H1 (cell line): ENCODE results near the gene E2F8. TPM values are rescaled to one million over a fixed set of nuclear protein-coding genes. Genes with fewer than 3 reads are reported as not detected.

Experiments
- CTCF ChIA-PET: fragments of 300-600 bp; sonication (Branson Sonifier 250); formaldehyde crosslinking; loops from one replicate; lab custom pipeline; 2021; ENCODE audit not compliant: partially characterized antibody; lab: Charles Lee
- POLR2A ChIA-PET: fragments of 300-600 bp; sonication (Branson Sonifier 250); formaldehyde crosslinking; loops from one replicate; lab custom pipeline; 2021; ENCODE audit warnings: inconsistent platforms; ENCODE audit not compliant: partially characterized antibody; lab: Charles Lee
- DNase-seq, 2 experiments: peaks; one replicate each; pipeline versions ENCODE4 v3.0.0 to v3.0.0-alpha.2; 2010 to 2022; ENCODE audit warnings: low spot score in 2 of 2, low read depth in 1 of 2, mixed read lengths in 1 of 2
- FAIRE-seq: peaks from 2 replicates; lab custom pipeline; 2011; peaks lifted over from hg19 to GRCh38; lab: Jason Lieb, UNC
- H2AFZ ChIP-seq: 2 replicates; pipeline ENCODE4 v1.8.1; 2012; ENCODE audit warnings: low read length, inconsistent platforms
- H2AK5ac ChIP-seq: 2 replicates; pipeline ENCODE4 v1.6.1; 2013; ENCODE audit warnings: low read depth, low read length
- H2BK120ac ChIP-seq: replicated peaks from 2 replicates; pipeline ENCODE3; 2013; ENCODE audit warnings: low read depth, low read length, inconsistent platforms
- H2BK12ac ChIP-seq: 2 replicates; pipeline ENCODE4 v1.6.1; 2013; ENCODE audit warnings: low read depth, low read length
- H2BK15ac ChIP-seq: 2 replicates; pipeline ENCODE4 v1.6.1; 2013; ENCODE audit warnings: low read length
- H2BK20ac ChIP-seq: 2 replicates; pipeline ENCODE4 v1.6.1; 2013; ENCODE audit warnings: low read length
- H2BK5ac ChIP-seq: 2 replicates; pipeline ENCODE4 v1.6.1; 2013; ENCODE audit warnings: low read depth, low read length
- H3K14ac ChIP-seq: 2 replicates; pipeline ENCODE4 v1.6.1; 2013; ENCODE audit warnings: inconsistent platforms; ENCODE audit not compliant: insufficient read length
- H3K18ac ChIP-seq: 2 replicates; pipeline ENCODE4 v1.6.1; 2013; ENCODE audit warnings: low read length; ENCODE audit errors: extremely low read depth
- H3K23ac ChIP-seq: 2 replicates; pipeline ENCODE4 v1.6.1; 2013; ENCODE audit warnings: inconsistent platforms; ENCODE audit not compliant: insufficient read length
- H3K23me2 ChIP-seq: 2 replicates; pipeline ENCODE4 v1.6.1; 2013; ENCODE audit warnings: low read depth, low read length
- H3K27ac ChIP-seq: 2 replicates; pipeline ENCODE4 v1.6.1; 2011; ENCODE audit warnings: low read depth, low read length, inconsistent platforms
- H3K27me3 ChIP-seq, 4 experiments: replicated peaks in 1 of 4; 1 replicate in 1 of 4; 2 replicates in 3 of 4; pipeline versions ENCODE4 v1.6.1 to v1.8.1; 2011 to 2013; ENCODE audit warnings: low read length in 3 of 4, mild to moderate bottlenecking in 3 of 4, inconsistent platforms in 2 of 4, mixed read lengths in 2 of 4, moderate library complexity in 1 of 4; ENCODE audit not compliant: control insufficient read depth in 3 of 4, insufficient read depth in 3 of 4; ENCODE audit errors: extremely low read depth in 1 of 4
- H3K36me3 ChIP-seq, 4 experiments: 2 replicates each; pipeline versions ENCODE4 v1.6.1 to v1.8.1; 2011 to 2013; ENCODE audit warnings: mild to moderate bottlenecking in 4 of 4, low read length in 3 of 4, moderate library complexity in 2 of 4, control low read depth in 1 of 4, inconsistent platforms in 1 of 4; ENCODE audit not compliant: insufficient read depth in 4 of 4, control insufficient read depth in 2 of 4
- H3K4ac ChIP-seq: replicated peaks from 2 replicates; pipeline ENCODE3; 2013; ENCODE audit warnings: low read length, low read depth, mixed read lengths, inconsistent platforms; ENCODE audit not compliant: insufficient read length
- H3K4me1 ChIP-seq, 4 experiments: replicated peaks in 1 of 4; 1 replicate in 1 of 4; 2 replicates in 3 of 4; pipeline versions ENCODE4 v1.6.1 to v1.8.1; 2011 to 2013; ENCODE audit warnings: low read length in 3 of 4, inconsistent platforms in 2 of 4, mixed read lengths in 1 of 4; ENCODE audit not compliant: insufficient read depth in 4 of 4, control insufficient read depth in 3 of 4
- H3K4me2 ChIP-seq, 2 experiments: 2 replicates each; pipeline versions ENCODE4 v1.6.1 to v1.8.1; 2011 to 2013; ENCODE audit warnings: low read depth in 2 of 2, low read length in 2 of 2, control low read depth in 1 of 2, inconsistent platforms in 1 of 2, mild to moderate bottlenecking in 1 of 2; ENCODE audit not compliant: insufficient read depth in 1 of 2
- H3K4me3 ChIP-seq, 4 experiments: fragments of 200-600, 300-600 bp in 1 of 4; sonication (generic), shearing (Covaris generic), sonication (Bioruptor Twin) in 1 of 4; 2 replicates each; pipeline versions ENCODE4 v1.5.1 to v1.8.1; 2011 to 2016; ENCODE audit warnings: low read length in 4 of 4, low read depth in 3 of 4, control low read depth in 2 of 4, inconsistent platforms in 2 of 4, mild to moderate bottlenecking in 2 of 4, mixed read lengths in 1 of 4, moderate library complexity in 1 of 4; ENCODE audit not compliant: insufficient read depth in 2 of 4; ENCODE audit errors: extremely low read depth in 1 of 4
- H3K56ac ChIP-seq: replicated peaks from 2 replicates; pipeline ENCODE3; 2013; ENCODE audit warnings: low read depth, mild to moderate bottlenecking, mixed read lengths, low read length, inconsistent platforms; ENCODE audit not compliant: insufficient read length
- H3K79me1 ChIP-seq: 2 replicates; pipeline ENCODE4 v1.6.1; 2013; ENCODE audit warnings: low read depth, low read length, control low read depth
- H3K79me2 ChIP-seq, 2 experiments: 2 replicates each; pipeline versions ENCODE4 v1.6.1 to v1.8.1; 2012 to 2013; ENCODE audit warnings: low read length in 2 of 2, mild to moderate bottlenecking in 2 of 2, inconsistent platforms in 1 of 2; ENCODE audit not compliant: insufficient read depth in 2 of 2, control insufficient read depth in 1 of 2
- H3K9ac ChIP-seq, 4 experiments: replicated peaks in 1 of 4; 1 replicate in 1 of 4; 2 replicates in 3 of 4; pipeline versions ENCODE4 v1.6.1 to v1.8.1; 2011 to 2013; ENCODE audit warnings: low read depth in 3 of 4, low read length in 3 of 4, control low read depth in 2 of 4, mild to moderate bottlenecking in 2 of 4, moderate library complexity in 2 of 4, inconsistent platforms in 1 of 4; ENCODE audit errors: extremely low read depth in 1 of 4
- H3K9me3 ChIP-seq, 2 experiments: 2 replicates each; pipeline versions ENCODE4 v1.6.1 to v1.8.1; 2012 to 2013; ENCODE audit warnings: mild to moderate bottlenecking in 2 of 2, moderate library complexity in 2 of 2, control low read depth in 1 of 2, inconsistent platforms in 1 of 2, low read depth in 1 of 2, low read length in 1 of 2, mixed read lengths in 1 of 2; ENCODE audit not compliant: insufficient read depth in 2 of 2
- H4K20me1 ChIP-seq, 2 experiments: replicated peaks in 1 of 2; 2 replicates each; pipeline versions ENCODE3 to v1.8.1; 2011 to 2013; ENCODE audit warnings: inconsistent platforms in 2 of 2, low read length in 2 of 2, mild to moderate bottlenecking in 1 of 2; ENCODE audit not compliant: insufficient read depth in 2 of 2, control insufficient read depth in 1 of 2
- H4K5ac ChIP-seq: 2 replicates; pipeline ENCODE4 v1.6.1; 2013; ENCODE audit warnings: low read length, low read depth, mixed read lengths, inconsistent platforms; ENCODE audit not compliant: insufficient read length
- H4K8ac ChIP-seq: 2 replicates; pipeline ENCODE4 v1.8.0; 2013; ENCODE audit warnings: mild to moderate bottlenecking, moderate library complexity, low read length, inconsistent platforms; ENCODE audit not compliant: insufficient read depth; ENCODE audit errors: extremely low read depth
- H4K91ac ChIP-seq: replicated peaks from 2 replicates; pipeline ENCODE3; 2013; ENCODE audit warnings: low read length, mixed read lengths, inconsistent platforms; ENCODE audit not compliant: insufficient read length
- EGR1 ChIP-seq: IDR thresholded peaks from 2 replicates; pipeline ENCODE4 v1.6.1; 2011; ENCODE audit warnings: low read depth, low read length, borderline replicate concordance
- POU5F1 ChIP-seq: IDR thresholded peaks from 2 replicates; pipeline ENCODE4 v1.6.1; 2011; ENCODE audit warnings: low read depth, mild to moderate bottlenecking, low read length, moderate library complexity
- SP1 ChIP-seq: IDR thresholded peaks from 2 replicates; pipeline ENCODE4 v1.6.1; 2011; ENCODE audit warnings: low read depth, low read length
- WGBS, 2 experiments: shearing (Covaris generic) in 1 of 2; methylation state at CpG; one replicate each; pipeline versions ENCODE4 v1.1.6 to v1.1.7; 2013 to 2015; ENCODE audit warnings: low lambda C conversion rate in 2 of 2, mixed read lengths in 2 of 2, inconsistent platforms in 1 of 2, low coverage in 1 of 2, missing lambda C conversion rate in 1 of 2; ENCODE audit not compliant: insufficient replicate concordance in 2 of 2, insufficient coverage in 1 of 2, insufficient read length in 1 of 2; ENCODE audit errors: extremely low coverage in 1 of 2, missing lambda C conversion rate in 1 of 2; 5-methylcytosine and 5-hydroxymethylcytosine counted together
- polyA plus RNA-seq, 7 experiments: library from polyadenylated mRNA; depleted of rRNA in 3 of 7; stranded (reverse) in 5 of 7; unstranded in 2 of 7; fragments of >200 nt in 5 of 7; fragments of 200-250 nt in 2 of 7; gene quantifications; 1 replicate in 5 of 7; 2 replicates in 1 of 7; 4 replicates in 1 of 7; pipeline versions ENCODE4 v1.2.1 to v1.2.3, GENCODE V29; 2011 to 2013; ENCODE audit warnings: missing spikeins in 2 of 7, mixed read lengths in 2 of 7
- total RNA-seq: library from RNA; stranded (reverse); fragmentation: NEBNext Ultra II Directional; extraction: Animal tissue kit (Norgen Biotek cat#: 25700); gene quantifications from 2 replicates; pipeline ENCODE4 v1.2.1, GENCODE V29; 2021

The E2F8 gene
- total and polyA plus RNA-seq, 2 of the 8 experiments (the other 6 are each of a cell fraction or from before 2014, with no cell fraction given) = 5.4 to 11.4 TPM

GRCh38 chr11:19237381-19237780, 3.4 kb downstream of the E2F8 start:
- POLR2A ChIA-PET = interaction anchor here (0.8 kb wide), 1 partner anchor 9 kb away, joined by 3 read pairs; no protein-coding TSS in a partner anchor
- TF ChIP-seq SP1 (no peak), EGR1 (no peak), POU5F1 (no peak)

More at GRCh38 chr11:19237381-19237780, 3.4 kb downstream of the E2F8 start:
- Histone ChIP-seq H2AK5ac (no peak overlapping the region), H3K56ac (no peak overlapping the region), H3K4me1 (peaks cover 0 to 2% (median 2%) of the 10 kb centered on the region in 4 experiments; a peak in 1 of 7 replicates), H3K4ac (no peak overlapping the region), H3K79me2 (no peaks in the 10 kb centered on the region), H3K23ac (no peak overlapping the region), H2BK5ac (no peak overlapping the region), H2BK15ac (no peak overlapping the region), H2BK120ac (no peak overlapping the region), H3K4me3 (no peak overlapping the region), H3K4me2 (no peak overlapping the region), H4K20me1 (peaks cover 0 to 2% of the 10 kb centered on the region in 2 experiments), H4K5ac (no peak overlapping the region), H2BK12ac (no peak overlapping the region), H3K27me3 (peaks cover 0 to 6% (median 3%) of the 10 kb centered on the region in 4 experiments; a peak in 5 of 7 replicates), H4K91ac (no peak overlapping the region), H3K9ac (no peak overlapping the region), H3K18ac (no peak overlapping the region), H2BK20ac (no peak overlapping the region), H4K8ac (no peak overlapping the region), H3K14ac (no peak overlapping the region), H3K27ac (no peak overlapping the region), H3K9me3 (no peaks in the 10 kb centered on the region), H3K79me1 (no peaks in the 10 kb centered on the region), H3K23me2 (peaks cover 9% of the 10 kb centered on the region), H2AFZ (no peak overlapping the region), H3K36me3 (peaks cover 0 to 19% (median 15%) of the 10 kb centered on the region in 4 experiments; a peak in 6 of 8 replicates)
- CTCF ChIA-PET = no interaction called here
- no peak for DNase-seq
- no peak for FAIRE-seq
- 93% methylated on average over 8 of the region's 8 CpGs; no CpG with 5 or more reads in 1 of the 2 experiments for WGBS, 2 experiments
